Gastrocnemius medialis (tissue), 4 donors: ENCODE measurements around the gene IPCEF1.

Source experiments
- CTCF ChIP-seq, 5 experiments: fragments of 450-650 bp in 3 of 5; fragments of 200-600 bp in 2 of 5; sonication (generic) in 2 of 5; IDR thresholded peaks in 4 of 5; conservative IDR thresholded peaks in 1 of 5; 1 replicate in 4 of 5; 2 replicates in 1 of 5; pipeline ENCODE4 v1.5.1; 2016 to 2019; ENCODE audit warnings: antibody characterized with exemption in 5 of 5, mild to moderate bottlenecking in 3 of 5, moderate library complexity in 3 of 5
- POLR2A ChIP-seq, 2 donors: fragments of 450-650 bp; IDR thresholded peaks; one replicate each; pipeline ENCODE4 v1.6.1; 2017; ENCODE audit warnings: antibody characterized with exemption in 2 of 2, mild to moderate bottlenecking in 2 of 2, moderate library complexity in 2 of 2

DNA sequence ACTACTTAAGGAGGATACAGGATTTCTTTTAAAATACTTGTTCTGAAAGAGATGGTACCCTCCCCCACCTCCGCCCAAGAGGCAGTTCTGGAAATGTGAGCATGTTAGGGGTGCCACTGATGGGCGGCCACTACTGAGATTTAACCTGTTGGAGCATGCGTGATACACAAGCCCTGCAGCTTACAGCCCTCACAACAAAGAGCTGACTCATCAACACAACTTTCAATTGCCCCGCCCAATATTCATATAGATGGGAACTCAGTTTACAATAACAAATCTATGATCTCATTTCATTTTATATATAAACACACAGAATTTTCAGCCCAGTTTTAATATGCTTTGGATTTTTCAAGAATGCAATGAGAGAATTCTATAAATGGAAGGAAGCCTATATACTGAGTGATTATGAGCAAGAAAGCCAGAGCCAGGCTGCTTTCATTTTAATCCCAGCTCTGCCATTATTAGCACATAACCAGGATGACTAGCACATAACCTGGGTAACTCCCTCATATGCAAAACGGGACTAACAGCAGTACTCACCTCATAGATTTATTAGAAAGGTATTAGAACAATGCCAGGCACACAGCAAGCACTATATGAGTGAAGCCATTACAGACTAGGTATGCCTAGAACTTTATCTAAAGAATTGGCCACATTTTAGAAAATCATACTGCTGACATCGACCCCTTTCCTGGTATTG is 45.6 kb upstream of the IPCEF1 start:
- no peak for TF ChIP-seq CTCF (IDR thresholded peaks at IDR 0.05 in 4 of 5, conservative IDR thresholded peaks at IDR 0.05 in 1 of 5)
- TF ChIP-seq POLR2A (IDR thresholded peaks at IDR 0.05) = no peak
